SK-N-SH (cell line): ENCODE measurements around the gene RFX5. TPM values are rescaled to one million over a fixed set of nuclear protein-coding genes. Genes with fewer than 3 reads are reported as not detected.

ENCODE experiments used
- CTCF ChIA-PET: fragments of 300-600, 350-600 bp; formaldehyde crosslinking; extraction: SDS; loops from one replicate; lab custom pipeline; 2021; lab: Yijun Ruan, JAX
- POLR2A ChIA-PET: fragments of 350-600 bp; sonication (Branson Sonifier 250); formaldehyde crosslinking; extraction: SDS; loops from one replicate; lab custom pipeline; 2020; ENCODE audit warnings: antibody characterized with exemption, inconsistent platforms; lab: Yijun Ruan, JAX
- DNase-seq: peaks from one replicate; pipeline ENCODE4 v3.0.0; 2012
- H2AFZ ChIP-seq: fragments of 200-600 bp; sonication (generic); 2 replicates; pipeline ENCODE4 v1.8.1; 2016; ENCODE audit warnings: antibody characterized with exemption, mild to moderate bottlenecking, low read depth
- H3F3A ChIP-seq: fragments of 200-600 bp; sonication (generic); replicated peaks from 2 replicates; pipeline ENCODE3; 2016; ENCODE audit warnings: antibody characterized with exemption, mild to moderate bottlenecking; ENCODE audit not compliant: insufficient read depth
- H3K27ac ChIP-seq, 2 experiments: fragments of 200-500 bp in 1 of 2; fragments of 200-600 bp in 1 of 2; sonication (Bioruptor generic) in 1 of 2; sonication (generic), shearing (Covaris generic) in 1 of 2; 2 replicates each; pipeline versions ENCODE4 v1.5.1 to v1.6.1; 2014 to 2016; ENCODE audit warnings: low read depth in 2 of 2, inconsistent platforms in 1 of 2, low read length in 1 of 2, mild to moderate bottlenecking in 1 of 2, mixed read lengths in 1 of 2
- H3K27me3 ChIP-seq: fragments of 200-600 bp; sonication (generic), shearing (Covaris generic); 2 replicates; pipeline ENCODE4 v1.6.1; 2016; ENCODE audit warnings: mixed run types; ENCODE audit not compliant: insufficient read depth
- H3K36me3 ChIP-seq, 2 experiments: fragments of 200-500 bp in 1 of 2; fragments of 200-600 bp in 1 of 2; sonication (Bioruptor generic) in 1 of 2; sonication (generic) in 1 of 2; replicated peaks in 1 of 2; 2 replicates each; pipeline versions ENCODE3 to v1.5.1; 2014 to 2016; ENCODE audit warnings: low read length in 1 of 2, mild to moderate bottlenecking in 1 of 2; ENCODE audit not compliant: insufficient read depth in 2 of 2, control insufficient read depth in 1 of 2
- H3K4me1 ChIP-seq, 2 experiments: fragments of 200-500 bp in 1 of 2; fragments of 200-600 bp in 1 of 2; sonication (Bioruptor generic) in 1 of 2; sonication (generic), shearing (Covaris generic) in 1 of 2; 2 replicates each; pipeline versions ENCODE4 v1.5.1 to v1.6.1; 2014 to 2016; ENCODE audit warnings: low read depth in 1 of 2, low read length in 1 of 2, mixed run types in 1 of 2; ENCODE audit not compliant: insufficient read depth in 2 of 2, control insufficient read depth in 1 of 2
- H3K4me2 ChIP-seq: fragments of 200-600 bp; sonication (generic), shearing (Covaris generic); 2 replicates; pipeline ENCODE4 v1.6.1; 2017; ENCODE audit warnings: mixed run types
- H3K4me3 ChIP-seq, 2 experiments: fragments of 200-500 bp in 1 of 2; fragments of 200-600 bp in 1 of 2; sonication (Bioruptor generic) in 1 of 2; sonication (generic), shearing (Covaris generic) in 1 of 2; 2 replicates each; pipeline versions ENCODE4 v1.5.1 to v1.8.1; 2014 to 2016; ENCODE audit warnings: low read depth in 2 of 2, inconsistent platforms in 1 of 2, low read length in 1 of 2, mild to moderate bottlenecking in 1 of 2, mixed read lengths in 1 of 2, moderate library complexity in 1 of 2
- H3K79me2 ChIP-seq: fragments of 200-600 bp; sonication (generic); 2 replicates; pipeline ENCODE4 v1.8.1; 2017; ENCODE audit warnings: mild to moderate bottlenecking; ENCODE audit not compliant: insufficient read depth
- H3K9ac ChIP-seq: fragments of 200-600 bp; sonication (generic); 2 replicates; pipeline ENCODE4 v1.6.1; 2017; ENCODE audit warnings: mixed run types
- H3K9me2 ChIP-seq: fragments of 200-600 bp; sonication (generic); 2 replicates; pipeline ENCODE4 v1.6.1; 2017; ENCODE audit warnings: mixed run types
- H3K9me3 ChIP-seq: fragments of 200-600 bp; sonication (generic); 2 replicates; pipeline ENCODE4 v1.6.1; 2017; ENCODE audit warnings: mixed run types, mild to moderate bottlenecking, moderate library complexity
- H4K20me1 ChIP-seq: fragments of 200-600 bp; sonication (generic); 2 replicates; pipeline ENCODE4 v1.6.1; 2017; ENCODE audit warnings: mild to moderate bottlenecking, mixed run types; ENCODE audit not compliant: insufficient read depth
- EP300 ChIP-seq, 2 experiments: IDR thresholded peaks; 2 replicates each; pipeline versions ENCODE4 v1.4.0 to v1.6.1; 2012; ENCODE audit warnings: borderline replicate concordance in 1 of 2, low read depth in 1 of 2, low read length in 1 of 2
- FOSL2 ChIP-seq: IDR thresholded peaks from 2 replicates; pipeline ENCODE4 v1.4.0; 2012; ENCODE audit warnings: low read depth, mild to moderate bottlenecking, moderate library complexity, borderline replicate concordance
- JUND ChIP-seq: IDR thresholded peaks from 2 replicates; pipeline ENCODE4 v1.4.0; 2012
- MXI1 ChIP-seq: IDR thresholded peaks from 2 replicates; pipeline ENCODE4 v1.6.1; 2012; ENCODE audit warnings: mild to moderate bottlenecking, low read depth, low read length, improper control_type of control experiment
- POLR2AphosphoS5 ChIP-seq: IDR thresholded peaks from 2 replicates; pipeline ENCODE4 v1.6.1; 2012; ENCODE audit warnings: low read depth, low read length
- RAD21 ChIP-seq: IDR thresholded peaks from 2 replicates; pipeline ENCODE4 v1.6.1; 2012; ENCODE audit warnings: mild to moderate bottlenecking, low read length
- RCOR1 ChIP-seq: fragments of 150-350 bp; IDR thresholded peaks from 2 replicates; pipeline ENCODE4 v1.6.1; 2017; ENCODE audit warnings: antibody characterized with exemption, low read length
- REST ChIP-seq: IDR thresholded peaks from 2 replicates; pipeline ENCODE4 v1.6.1; 2012; ENCODE audit warnings: mild to moderate bottlenecking, low read depth, low read length, moderate library complexity
- SIN3A ChIP-seq: IDR thresholded peaks from 2 replicates; pipeline ENCODE4 v1.6.1; 2012; ENCODE audit warnings: low read depth, mild to moderate bottlenecking, low read length, moderate library complexity, borderline replicate concordance
- TEAD4 ChIP-seq: IDR thresholded peaks from 2 replicates; pipeline ENCODE4 v1.4.0; 2012; ENCODE audit warnings: mild to moderate bottlenecking, borderline replicate concordance; ENCODE audit not compliant: insufficient read depth
- WGBS: methylation state at CpG from one replicate; pipeline ENCODE4 v1.1.6; 2017; ENCODE audit warnings: low lambda C conversion rate; 5-methylcytosine and 5-hydroxymethylcytosine counted together
- polyA plus RNA-seq, 3 experiments: library from polyadenylated mRNA; depleted of rRNA; stranded (reverse); fragments of >200 nt; gene quantifications; 2 replicates each; pipeline ENCODE4 v1.2.3, GENCODE V29; 2012
- TF ChIP-seq, protein P1 (sequence below): fragments of 200-600 bp; sonication (generic); IDR thresholded peaks from 2 replicates; pipeline ENCODE4 v1.6.1; 2017; ENCODE audit warnings: antibody characterized with exemption, mild to moderate bottlenecking, moderate library complexity
- TF ChIP-seq, protein P2 (sequence below): fragments of 150-350 bp; IDR thresholded peaks from 2 replicates; pipeline ENCODE4 v1.6.1; 2016; ENCODE audit warnings: mild to moderate bottlenecking, low read depth, low read length
- TF ChIP-seq, protein P3 (sequence below): IDR thresholded peaks from 2 replicates; pipeline ENCODE4; 2012

The RFX5 gene
- polyA plus RNA-seq, 1 of the 3 experiments (the other 2 are of a cell fraction), result 29.1 TPM

DNA sequence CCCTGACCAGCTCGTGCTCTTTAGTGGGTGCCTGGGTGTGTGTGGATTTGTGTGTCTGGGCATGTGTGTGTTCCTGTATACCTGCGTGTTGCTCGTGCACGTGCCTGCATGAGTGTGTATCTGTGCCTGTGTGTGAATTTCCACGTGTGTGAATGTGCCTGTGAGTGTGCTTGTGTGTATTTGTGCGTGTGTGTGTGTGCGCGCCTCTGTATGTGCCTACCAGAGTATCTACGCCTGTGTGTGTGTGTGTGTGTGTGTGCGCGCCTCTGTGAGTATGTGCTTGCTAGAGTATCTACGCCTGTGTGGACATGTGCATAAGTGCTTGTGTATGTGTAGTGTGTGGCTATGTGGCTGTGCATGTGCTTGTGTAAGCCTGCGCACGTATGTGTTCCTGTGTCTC, 26.1 kb upstream of the RFX5 start:
- no peak overlapping the region for H3K4me2 ChIP-seq
- CTCF ChIA-PET, result interaction anchor here (0.8 kb wide), 1 partner anchor 72 kb away, joined by 3 read pairs; no protein-coding TSS in a partner anchor

More for the DNA sequence above, 26.1 kb upstream of the RFX5 start:
- H3K27ac ChIP-seq, result no peak overlapping the region
- no peak overlapping the region for H3K4me3 ChIP-seq
- DNase-seq, result no peak
- H2AFZ ChIP-seq, result no peak overlapping the region
- no peaks in the 10 kb centered on the region for H3F3A ChIP-seq
- POLR2A ChIA-PET, result no interaction called here
- WGBS, result 90% methylated on average over 12 of the region's 14 CpGs
- TF ChIP-seq EP300 (IDR thresholded peaks at IDR 0.05; ENCODE audit: borderline replicate concordance in 1 of 2, low read depth in 1 of 2, low read length in 1 of 2) (no peak), SIN3A (no peak), POLR2AphosphoS5 (no peak), MXI1 (no peak), FOSL2 (no peak), TEAD4 (no peak), REST (no peak), JUND (no peak), RCOR1 (no peak), RAD21 (no peak)
- TF ChIP-seq, protein P1, sequence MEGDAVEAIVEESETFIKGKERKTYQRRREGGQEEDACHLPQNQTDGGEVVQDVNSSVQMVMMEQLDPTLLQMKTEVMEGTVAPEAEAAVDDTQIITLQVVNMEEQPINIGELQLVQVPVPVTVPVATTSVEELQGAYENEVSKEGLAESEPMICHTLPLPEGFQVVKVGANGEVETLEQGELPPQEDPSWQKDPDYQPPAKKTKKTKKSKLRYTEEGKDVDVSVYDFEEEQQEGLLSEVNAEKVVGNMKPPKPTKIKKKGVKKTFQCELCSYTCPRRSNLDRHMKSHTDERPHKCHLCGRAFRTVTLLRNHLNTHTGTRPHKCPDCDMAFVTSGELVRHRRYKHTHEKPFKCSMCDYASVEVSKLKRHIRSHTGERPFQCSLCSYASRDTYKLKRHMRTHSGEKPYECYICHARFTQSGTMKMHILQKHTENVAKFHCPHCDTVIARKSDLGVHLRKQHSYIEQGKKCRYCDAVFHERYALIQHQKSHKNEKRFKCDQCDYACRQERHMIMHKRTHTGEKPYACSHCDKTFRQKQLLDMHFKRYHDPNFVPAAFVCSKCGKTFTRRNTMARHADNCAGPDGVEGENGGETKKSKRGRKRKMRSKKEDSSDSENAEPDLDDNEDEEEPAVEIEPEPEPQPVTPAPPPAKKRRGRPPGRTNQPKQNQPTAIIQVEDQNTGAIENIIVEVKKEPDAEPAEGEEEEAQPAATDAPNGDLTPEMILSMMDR, result no peak
- TF ChIP-seq, protein P2, sequence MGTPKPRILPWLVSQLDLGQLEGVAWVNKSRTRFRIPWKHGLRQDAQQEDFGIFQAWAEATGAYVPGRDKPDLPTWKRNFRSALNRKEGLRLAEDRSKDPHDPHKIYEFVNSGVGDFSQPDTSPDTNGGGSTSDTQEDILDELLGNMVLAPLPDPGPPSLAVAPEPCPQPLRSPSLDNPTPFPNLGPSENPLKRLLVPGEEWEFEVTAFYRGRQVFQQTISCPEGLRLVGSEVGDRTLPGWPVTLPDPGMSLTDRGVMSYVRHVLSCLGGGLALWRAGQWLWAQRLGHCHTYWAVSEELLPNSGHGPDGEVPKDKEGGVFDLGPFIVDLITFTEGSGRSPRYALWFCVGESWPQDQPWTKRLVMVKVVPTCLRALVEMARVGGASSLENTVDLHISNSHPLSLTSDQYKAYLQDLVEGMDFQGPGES, result no peak
- TF ChIP-seq, protein P3, sequence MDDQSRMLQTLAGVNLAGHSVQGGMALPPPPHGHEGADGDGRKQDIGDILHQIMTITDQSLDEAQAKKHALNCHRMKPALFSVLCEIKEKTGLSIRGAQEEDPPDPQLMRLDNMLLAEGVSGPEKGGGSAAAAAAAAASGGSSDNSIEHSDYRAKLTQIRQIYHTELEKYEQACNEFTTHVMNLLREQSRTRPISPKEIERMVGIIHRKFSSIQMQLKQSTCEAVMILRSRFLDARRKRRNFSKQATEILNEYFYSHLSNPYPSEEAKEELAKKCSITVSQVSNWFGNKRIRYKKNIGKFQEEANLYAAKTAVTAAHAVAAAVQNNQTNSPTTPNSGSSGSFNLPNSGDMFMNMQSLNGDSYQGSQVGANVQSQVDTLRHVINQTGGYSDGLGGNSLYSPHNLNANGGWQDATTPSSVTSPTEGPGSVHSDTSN, result no peak
- H3K4me1 ChIP-seq, result peaks cover 0 to 15% of the 10 kb centered on the region in 2 experiments; a peak in 1 of 4 replicates
- H3K9me2 ChIP-seq, result no peaks in the 10 kb centered on the region
- H4K20me1 ChIP-seq, result no peaks in the 10 kb centered on the region
- no peak overlapping the region for H3K9ac ChIP-seq
- H3K9me3 ChIP-seq, result no peaks in the 10 kb centered on the region
- no peaks in the 10 kb centered on the region for H3K36me3 ChIP-seq
- no peaks in the 10 kb centered on the region for H3K27me3 ChIP-seq
- no peaks in the 10 kb centered on the region for H3K79me2 ChIP-seq
